GM19099 (cell line): Measurements from ENCODE around the gene GALNT10.

Experiments
- POLR2A ChIP-seq: IDR thresholded peaks from 3 replicates; pipeline ENCODE4 v1.6.1; 2011; ENCODE audit warnings: low read depth; ENCODE audit not compliant: insufficient read length; ENCODE audit errors: extremely low read depth

GALNT10 gene

DNA sequence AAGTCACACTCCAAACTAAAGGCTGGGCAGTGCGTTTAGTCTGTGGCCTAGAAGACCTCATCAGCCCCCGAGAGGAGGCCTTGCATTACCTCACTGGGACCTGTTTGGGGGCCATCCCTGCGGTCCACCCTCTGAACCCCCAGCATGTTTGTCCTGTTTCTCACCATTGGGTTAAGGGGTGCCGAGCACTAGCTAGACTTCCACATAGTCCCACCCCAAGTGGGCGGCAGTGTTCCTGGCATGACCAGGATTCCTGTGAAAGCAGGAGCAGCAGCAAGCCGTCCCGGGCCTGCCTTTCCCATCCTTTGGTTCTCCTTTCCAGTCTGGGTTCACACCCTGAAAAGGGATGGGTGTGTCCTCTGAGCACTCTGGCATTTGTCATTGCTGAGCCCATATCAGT lies 228.7 kb downstream of the GALNT10 start:
- TF ChIP-seq POLR2A = no peak

DNA sequence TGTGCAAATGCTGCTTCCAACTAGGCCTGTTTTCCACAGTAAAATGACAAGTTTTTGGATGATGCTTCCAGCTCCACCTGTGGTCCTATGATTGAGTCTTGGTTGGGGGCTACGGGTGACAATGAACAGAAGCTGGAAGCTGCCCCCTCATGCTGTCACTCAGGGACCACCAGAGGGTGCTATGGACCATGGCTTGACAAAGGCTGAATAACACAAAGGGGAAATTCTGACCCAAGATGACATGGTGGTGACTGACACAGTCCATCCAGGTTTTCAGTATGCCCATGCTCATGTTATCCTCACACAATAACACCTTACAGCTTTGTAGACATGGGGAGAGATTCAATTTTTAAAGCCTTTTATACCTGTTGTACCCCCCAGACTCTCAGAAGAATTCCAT lies 231.3 kb downstream of the GALNT10 start:
- TF ChIP-seq POLR2A = no peak

DNA sequence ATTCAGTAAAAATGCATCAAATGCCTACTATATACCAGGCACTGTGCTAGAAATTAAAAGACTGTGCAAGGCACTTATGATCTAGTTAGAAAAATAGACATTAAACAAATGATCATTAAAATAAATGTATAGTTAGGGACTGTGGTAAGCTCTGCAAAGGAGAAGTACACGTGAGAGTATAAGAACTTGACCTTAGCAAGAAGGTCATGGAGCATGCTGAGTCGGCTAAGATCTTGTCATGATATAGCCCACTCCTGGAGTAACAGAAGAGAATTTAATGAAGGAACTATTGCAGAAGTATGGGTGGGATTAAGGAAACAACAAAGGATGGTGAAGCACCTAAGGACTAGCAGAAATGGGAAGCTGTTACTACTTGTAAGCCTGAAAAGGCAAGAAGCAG lies 231.8 kb downstream of the GALNT10 start:
- no peak for TF ChIP-seq POLR2A

DNA sequence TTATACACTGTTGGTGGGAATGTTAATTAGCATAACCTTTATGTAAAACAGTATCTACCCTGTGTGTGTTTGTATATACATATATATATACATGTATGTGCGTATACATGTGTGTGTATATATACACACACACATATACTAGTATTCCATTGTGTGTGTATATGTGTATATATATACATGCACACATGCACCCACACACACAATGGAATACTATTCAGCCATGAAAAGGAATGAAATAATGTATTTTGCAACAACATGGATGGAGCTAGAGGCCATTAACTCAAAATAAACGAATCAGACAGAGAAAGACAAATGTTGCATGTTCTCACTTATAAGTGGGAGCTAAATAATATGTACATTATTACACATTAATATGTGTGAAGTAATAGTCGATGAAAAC lies 237.7 kb downstream of the GALNT10 start:
- no peak for TF ChIP-seq POLR2A

DNA sequence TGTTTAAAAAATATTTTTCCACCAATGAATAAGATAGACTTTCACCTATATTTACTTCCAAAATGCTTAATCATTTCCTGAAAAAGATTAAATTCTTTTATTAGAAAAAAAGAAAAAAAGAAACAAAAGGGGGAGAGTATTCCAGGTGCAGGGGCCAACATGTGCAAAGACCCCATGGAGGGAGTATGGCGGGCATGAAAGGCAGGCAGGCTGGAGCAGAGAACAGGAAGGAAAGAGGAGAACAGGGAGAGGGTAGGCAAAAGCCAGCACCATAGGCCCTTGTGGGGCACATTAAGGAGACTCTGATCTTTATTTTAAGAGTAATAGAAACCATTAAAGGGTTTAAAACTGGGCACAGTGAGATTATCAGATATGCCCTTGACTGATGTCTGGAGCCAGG lies 238.8 kb downstream of the GALNT10 start:
- no peak for TF ChIP-seq POLR2A

DNA sequence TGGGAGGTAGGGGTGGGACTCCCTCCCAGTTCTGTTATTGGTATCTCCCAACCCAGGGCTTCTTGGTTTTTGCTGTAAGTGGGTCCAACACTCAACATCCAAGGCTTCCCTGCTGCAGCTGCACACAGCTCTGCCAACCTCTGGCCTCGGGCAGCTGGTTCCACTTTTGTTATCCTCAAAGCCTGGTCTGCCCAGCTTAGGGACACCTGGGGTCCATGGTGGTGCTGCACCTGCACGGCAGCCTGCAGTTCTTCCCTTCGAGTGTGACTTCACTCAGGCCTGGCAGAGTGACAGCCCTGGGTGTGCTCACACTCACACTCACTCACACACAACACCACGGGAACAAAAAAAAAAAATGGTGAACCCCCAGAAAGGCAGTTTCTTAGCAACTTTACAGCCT lies 239.9 kb downstream of the GALNT10 start:
- TF ChIP-seq POLR2A = no peak

DNA sequence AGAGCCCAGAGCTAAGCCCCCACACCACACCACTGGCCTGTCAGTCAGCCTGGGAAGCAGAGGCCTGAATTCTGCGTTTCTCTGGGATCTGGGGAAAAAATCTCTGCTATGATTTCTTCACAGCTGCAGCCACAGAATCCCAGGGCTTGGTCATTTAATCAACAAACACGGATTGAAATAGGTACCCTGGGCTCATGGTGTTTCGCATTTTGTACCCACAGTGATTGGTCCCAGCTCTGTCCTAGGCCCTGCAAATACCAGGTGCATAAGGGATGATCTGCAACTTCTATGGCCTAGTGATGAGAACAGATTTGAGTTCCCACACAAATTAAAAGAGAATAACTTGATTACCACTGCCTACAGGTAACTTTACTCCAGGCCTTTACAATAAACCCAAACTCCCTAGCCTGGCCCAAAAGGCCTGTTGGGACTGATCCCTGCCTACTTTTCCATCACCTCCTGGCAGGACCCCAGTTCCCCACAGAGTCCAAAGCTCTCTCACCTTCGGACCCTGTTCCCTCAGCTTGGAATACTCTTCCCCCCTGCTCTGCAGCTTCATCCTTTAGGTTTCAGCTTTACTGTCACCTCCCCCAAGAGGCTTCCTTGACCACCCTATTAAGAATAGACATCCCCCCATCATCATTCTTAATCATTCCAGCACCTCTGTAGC lies 240.6 kb downstream of the GALNT10 start:
- no peak for TF ChIP-seq POLR2A

DNA sequence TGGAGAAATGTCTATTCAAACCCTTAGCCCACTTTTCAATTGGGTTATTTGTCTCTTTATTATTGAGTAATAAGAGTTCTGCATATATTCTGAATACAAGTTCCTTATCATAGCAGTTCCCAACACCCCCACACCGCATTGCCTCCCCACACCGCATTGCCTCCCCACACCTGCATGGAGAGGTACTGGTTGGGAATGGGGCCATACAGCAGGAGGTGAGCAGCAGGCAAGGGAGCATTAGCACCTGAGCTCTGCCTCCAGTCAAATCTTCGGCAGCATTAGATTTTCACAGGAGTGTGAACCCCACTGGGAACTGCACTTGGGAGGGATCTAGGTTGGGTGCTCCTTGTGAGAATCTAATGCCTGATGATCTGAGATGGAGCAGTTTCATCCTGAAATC lies 244.7 kb downstream of the GALNT10 start:
- TF ChIP-seq POLR2A = no peak

DNA sequence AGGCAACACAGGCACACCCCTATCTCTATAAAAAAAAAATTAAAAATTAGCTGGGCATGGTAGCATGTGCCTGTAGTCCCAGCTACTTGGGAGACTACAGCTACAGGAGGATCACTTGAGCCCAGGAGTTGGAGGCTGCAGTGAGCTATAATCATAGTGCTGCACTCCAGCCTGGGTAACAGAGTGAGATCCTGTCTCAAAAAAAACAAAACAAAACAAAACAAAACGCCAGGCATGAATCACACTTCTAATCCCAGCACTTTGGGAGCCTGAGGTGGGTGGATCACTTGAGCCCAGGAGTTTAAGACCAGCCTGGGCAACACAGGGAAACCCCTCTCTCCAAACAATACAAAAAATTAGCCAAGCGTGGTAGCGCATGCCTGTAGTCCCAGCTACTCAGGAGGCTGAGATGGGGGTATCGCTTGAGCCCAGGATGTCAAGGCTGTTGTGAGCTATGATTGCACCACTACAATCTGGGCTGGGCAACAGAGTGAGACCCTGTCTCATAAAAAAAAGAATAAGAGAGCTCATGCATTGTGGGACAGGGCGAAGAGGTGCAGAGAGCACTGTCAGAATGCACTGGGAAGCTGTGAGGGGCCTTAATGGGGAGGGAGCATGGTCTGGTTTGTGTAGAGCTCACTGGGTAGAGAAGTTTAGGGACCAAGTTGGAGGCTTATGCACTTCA lies 246.9 kb downstream of the GALNT10 start:
- TF ChIP-seq POLR2A = no peak

DNA sequence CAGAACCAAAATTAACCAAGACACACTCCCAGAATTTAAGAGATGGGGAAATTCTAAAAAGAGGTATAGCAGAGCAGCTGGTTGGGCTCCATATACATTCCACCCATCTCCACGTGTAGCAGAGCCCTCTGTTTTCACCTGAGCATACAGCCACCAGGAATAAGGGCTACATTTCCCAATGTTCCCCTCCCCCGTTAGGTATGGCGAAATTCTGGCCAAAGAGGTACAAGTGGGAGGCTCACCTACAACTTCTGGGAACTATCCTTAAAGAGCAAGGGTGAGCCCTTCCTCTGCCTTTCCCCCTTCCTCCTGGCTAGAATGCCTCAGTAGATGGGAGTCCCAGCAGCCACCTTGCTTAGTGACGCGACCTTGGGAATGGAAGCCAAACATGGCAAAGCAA lies 250.0 kb downstream of the GALNT10 start:
- no peak for TF ChIP-seq POLR2A

DNA sequence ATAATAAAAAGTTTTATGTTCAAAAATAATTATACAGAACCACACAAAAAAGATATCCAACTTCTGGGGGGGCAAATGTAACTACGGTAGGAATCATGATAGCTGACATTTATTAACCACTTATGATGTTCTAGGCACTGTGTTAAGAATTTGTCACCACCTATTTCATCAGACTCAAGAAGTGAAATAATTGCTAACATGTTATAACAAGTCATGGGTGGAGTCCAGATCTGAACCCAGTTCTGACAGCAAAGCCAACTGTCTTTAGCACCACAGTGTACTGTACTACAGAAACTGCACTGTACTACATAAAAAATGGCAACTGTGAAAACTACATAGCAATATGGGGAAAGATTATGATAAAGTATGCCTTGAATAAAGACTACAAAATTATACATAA lies 252.3 kb downstream of the GALNT10 start:
- TF ChIP-seq POLR2A = no peak

DNA sequence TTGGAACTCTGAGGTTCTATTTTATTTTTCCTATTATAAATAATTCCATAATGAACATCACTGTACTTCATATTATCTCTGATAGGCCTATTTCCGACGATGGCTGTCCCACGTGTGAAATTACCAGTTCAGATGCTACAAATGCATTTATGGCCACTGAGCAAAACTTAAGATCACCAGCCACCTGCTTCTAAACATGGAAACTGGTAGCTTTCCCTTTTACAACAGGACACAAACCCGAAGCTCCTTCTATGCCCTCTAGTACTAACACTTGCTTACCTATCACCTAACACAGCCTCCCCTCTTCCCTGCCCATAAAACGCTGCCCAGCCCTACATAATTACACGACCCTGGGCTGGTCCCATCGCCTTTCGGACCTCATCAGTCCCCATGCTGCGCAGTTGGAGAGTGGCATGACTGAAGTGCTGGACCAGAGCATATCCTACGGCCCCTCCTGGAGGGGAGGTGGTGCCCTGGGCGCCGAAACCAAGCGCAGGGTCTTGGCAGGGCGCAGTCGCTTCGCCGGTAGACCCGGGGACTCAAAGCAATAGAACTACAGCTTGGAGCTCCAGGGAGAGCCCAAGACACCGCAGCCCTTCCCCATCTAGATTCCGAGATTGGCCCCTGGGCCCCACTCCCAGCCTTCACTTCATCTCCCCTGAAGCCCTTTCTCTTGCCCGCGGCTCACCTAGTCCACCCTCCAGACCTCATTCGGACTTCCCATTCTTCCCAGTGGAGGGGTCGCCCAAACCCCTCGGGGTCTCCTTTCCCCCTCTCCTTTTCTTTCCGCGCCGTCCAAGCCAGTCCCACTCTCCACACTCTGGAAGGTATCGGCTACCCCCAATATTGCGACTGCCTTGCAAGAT lies 254.3 kb downstream of the GALNT10 start:
- peak; percentile 20 for TF ChIP-seq POLR2A

DNA sequence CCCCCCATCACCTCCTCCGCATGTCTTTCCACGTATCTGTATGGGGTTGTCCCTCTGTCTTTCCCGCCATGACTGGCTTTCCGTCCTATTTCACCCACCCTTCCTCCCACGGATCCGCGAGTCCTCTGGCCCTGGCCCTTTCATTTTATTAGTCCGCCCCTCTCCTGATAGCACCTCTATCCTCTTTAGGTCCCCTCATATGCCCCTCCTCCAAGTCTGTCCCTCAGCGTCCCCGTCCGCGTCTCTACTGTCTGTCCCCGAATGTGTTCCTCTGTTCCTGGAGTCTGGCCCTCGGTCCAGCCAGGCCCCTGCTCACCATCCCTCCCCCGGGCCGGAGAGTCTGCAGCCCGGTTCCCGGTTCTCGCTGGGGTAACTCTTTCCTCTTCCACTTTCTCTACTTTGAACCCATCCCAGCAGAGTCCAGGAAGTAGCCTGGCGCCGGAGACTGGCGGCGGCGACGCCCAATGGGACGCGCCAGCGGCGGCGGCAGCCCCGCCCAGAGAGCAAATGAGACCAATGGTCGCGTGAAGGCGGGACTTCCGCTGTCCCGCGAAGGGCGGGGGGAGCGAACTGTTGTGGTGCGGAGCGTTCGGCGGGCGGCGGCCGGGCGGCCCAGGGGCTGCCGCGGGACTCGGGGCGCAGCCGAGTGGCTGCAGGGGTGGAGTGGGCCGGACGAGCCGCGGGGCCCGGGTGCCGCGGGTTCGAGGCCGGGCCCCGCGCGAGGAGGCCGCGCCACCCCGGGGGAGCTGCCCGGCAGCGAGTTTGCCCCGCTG lies 255.1 kb downstream of the GALNT10 start, which contains the start of gene SAP30L:
Gene SAP30L, plus strand, starts transcription at position 576 of the 773 bp plus-strand sequence. CDS start 608 bp downstream, outside the sequence.
- TF ChIP-seq POLR2A = peak; percentile 84

DNA sequence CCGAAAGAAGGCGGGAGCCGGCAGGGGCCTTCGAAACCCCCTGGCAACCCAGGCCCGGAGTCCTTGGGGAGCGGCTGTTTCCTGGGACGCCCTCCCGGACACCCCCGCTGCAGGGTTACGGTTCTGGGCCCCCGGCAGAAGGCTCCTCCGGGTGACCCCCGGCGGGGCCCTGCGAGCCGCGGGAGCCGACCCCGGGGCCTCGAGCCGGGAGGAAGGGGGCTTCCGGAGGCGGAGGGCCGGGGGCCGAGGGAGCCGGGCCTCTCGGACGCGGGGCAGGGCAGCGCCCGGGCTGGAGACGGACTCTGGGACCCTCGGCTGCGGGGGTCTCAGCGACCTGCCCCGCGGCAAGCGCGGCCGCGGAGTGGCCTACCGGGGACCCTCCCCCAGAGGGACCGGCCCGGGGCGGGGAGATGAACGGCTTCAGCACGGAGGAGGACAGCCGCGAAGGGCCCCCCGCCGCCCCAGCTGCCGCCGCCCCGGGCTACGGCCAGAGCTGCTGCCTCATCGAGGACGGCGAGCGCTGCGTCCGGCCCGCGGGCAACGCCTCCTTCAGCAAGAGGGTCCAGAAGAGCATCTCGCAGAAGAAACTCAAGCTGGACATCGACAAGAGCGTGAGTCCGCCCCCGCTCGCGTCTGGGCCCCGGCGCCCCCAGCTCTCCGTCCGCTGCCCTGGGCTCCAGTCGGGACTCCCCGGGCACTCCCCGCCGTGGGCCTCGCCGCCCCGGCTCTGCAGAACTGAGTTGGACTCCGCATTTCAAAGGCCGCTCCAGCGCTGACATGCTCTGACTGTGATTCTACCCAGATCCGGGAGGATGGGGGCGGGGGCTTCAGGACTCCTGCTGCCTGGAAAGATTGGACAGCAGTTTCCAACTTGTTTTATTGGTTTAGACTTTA lies 255.9 kb downstream of the GALNT10 start:
- TF ChIP-seq POLR2A = no peak

DNA sequence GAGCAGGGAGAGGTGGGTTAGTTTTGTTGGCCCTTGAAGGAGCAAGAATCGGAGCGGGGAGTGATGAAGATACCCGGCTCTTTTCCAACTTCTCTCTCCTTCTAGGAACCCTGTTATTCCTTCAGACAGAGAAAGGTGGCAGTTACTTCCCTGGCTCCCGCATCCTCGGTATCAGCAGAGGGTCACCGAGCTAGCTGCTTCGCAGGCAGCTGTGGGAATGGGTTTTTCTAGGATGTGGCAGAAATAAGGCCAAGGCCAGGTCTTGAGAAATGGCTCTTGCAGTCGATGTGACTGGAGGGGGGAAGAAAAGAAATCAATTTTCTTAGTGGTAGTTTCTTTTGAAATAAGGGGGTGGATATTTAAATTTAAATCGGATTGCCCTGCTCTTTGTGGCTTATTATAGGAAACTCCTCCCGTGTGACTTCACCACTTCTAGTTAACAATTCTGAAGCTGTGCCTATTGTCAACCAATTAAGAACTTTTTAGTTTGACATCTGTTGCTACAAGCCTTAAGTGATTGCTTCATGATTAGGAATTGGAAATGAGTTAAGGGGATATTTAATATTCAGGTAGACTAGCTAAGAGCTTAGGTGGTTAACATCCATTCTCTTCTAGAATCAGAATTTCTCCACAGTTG lies 256.7 kb downstream of the GALNT10 start:
- TF ChIP-seq POLR2A = no peak
